Ascending aorta (tissue), 2 donors: ENCODE data around the gene GTF3C1. TPM values are rescaled to one million over a fixed set of nuclear protein-coding genes. Genes with fewer than 3 reads are reported as not detected.

Experiments
- DNase-seq, 2 donors: peaks; one replicate each; pipeline ENCODE4 v3.0.0-alpha.2; 2019; ENCODE audit warnings: low spot score in 2 of 2
- H3K27ac ChIP-seq, 2 donors: fragments of 200-600 bp; sonication (generic); one replicate each; pipeline ENCODE4 v1.5.1; 2016 to 2017; ENCODE audit warnings: mild to moderate bottlenecking in 1 of 2
- H3K27me3 ChIP-seq: fragments of 200-600 bp; sonication (generic); one replicate; pipeline ENCODE4 v1.5.1; 2017
- H3K36me3 ChIP-seq, 2 donors: fragments of 200-600 bp; sonication (generic); one replicate each; pipeline ENCODE4 v1.5.1; 2016
- H3K4me1 ChIP-seq, 2 donors: fragments of 200-600 bp; sonication (generic); one replicate each; pipeline ENCODE4 v1.5.1; 2016 to 2017; ENCODE audit warnings: mild to moderate bottlenecking in 1 of 2
- H3K4me3 ChIP-seq, 2 donors: fragments of 200-600 bp; sonication (generic); one replicate each; pipeline ENCODE4 v1.5.1; 2016 to 2017; ENCODE audit warnings: mild to moderate bottlenecking in 1 of 2
- H3K9me3 ChIP-seq, 2 donors: fragments of 200-600 bp; sonication (generic); one replicate each; pipeline ENCODE4 v1.5.1; 2016
- CTCF ChIP-seq, 3 experiments: fragments of 200-600 bp in 2 of 3; fragments of 450-650 bp in 1 of 3; sonication (generic) in 2 of 3; IDR thresholded peaks; one replicate each; pipeline ENCODE4 v1.5.1; 2016 to 2019; ENCODE audit warnings: antibody characterized with exemption in 3 of 3, mild to moderate bottlenecking in 1 of 3, moderate library complexity in 1 of 3
- intact Hi-C: fragments of 100-400 bp; cut with DNase I; formaldehyde crosslinking; loops from one replicate; pipeline ENCODE4 v1.15.1; 2023
- total RNA-seq: library from RNA; depleted of rRNA; stranded (reverse); fragments of >200 nt; gene quantifications from one replicate; pipeline ENCODE4 v1.1.0, GENCODE V29; 2016

The GTF3C1 gene
- total RNA-seq, 1 donor from 2014 or later: 40.6 TPM

DNA sequence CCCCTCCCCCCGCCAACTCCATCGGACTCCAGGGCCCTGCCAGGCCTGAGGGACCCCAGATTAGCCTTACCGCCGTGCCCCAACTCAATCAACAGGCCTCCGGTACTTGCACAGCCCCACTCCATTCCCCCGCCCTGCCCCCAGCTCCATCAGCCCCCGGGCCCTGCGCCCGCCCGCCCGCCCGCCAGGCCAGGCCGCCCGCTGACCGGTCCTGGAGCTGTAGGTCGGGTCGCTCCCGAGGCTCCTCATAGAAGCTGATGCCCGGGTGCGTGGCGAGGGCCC lies 308 bp downstream of the GTF3C1 start:
- no peak for DNase-seq
- Histone ChIP-seq H3K9me3 (no peaks in the 10 kb centered on the region), H3K27ac (peak overlapping the region; percentile 76 to 79), H3K4me1 (peaks cover 0 to 21% of the 10 kb centered on the region in 2 donors), H3K27me3 (no peaks in the 10 kb centered on the region), H3K4me3 (peak overlapping the region; percentile 85 to 97), H3K36me3 (peaks cover 8 to 9% of the 10 kb centered on the region in 2 donors)
- TF ChIP-seq CTCF (IDR thresholded peaks at IDR 0.05): no peak
- intact Hi-C loops: no loop called here

DNA sequence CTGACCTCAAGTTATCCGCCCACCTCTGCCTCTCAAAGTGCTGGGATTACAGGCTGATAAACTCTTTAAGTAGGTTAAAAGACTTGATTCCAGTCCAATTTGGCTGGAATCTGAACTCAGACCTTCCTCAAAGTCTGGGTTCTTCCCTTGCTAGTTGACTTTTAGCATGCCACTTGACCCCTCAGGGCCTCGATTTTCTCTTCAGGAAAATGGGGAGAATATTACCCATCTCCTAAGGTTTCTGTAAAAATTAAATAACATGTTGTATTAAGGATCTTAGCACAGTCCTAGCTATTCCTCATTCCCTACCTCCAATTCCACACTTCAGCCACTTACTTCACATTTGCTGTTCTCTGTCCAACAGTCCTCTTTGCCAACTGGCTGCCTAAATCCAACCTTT lies 1.9 kb downstream of the GTF3C1 start:
- Histone ChIP-seq H3K27ac (no peak overlapping the region), H3K27me3 (no peaks in the 10 kb centered on the region), H3K36me3 (peaks cover 23 to 25% of the 10 kb centered on the region in 2 donors), H3K9me3 (no peaks in the 10 kb centered on the region), H3K4me1 (peaks cover 0 to 21% of the 10 kb centered on the region in 2 donors), H3K4me3 (no peak overlapping the region)
- TF ChIP-seq CTCF (IDR thresholded peaks at IDR 0.05): no peak
- intact Hi-C loops: no loop called here
- no peak for DNase-seq

GRCh38 chr16:27547134-27547533 lies 2.6 kb downstream of the GTF3C1 start:
- intact Hi-C loops: no loop called here
- Histone ChIP-seq H3K4me1 (peaks cover 0 to 21% of the 10 kb centered on the region in 2 donors), H3K27me3 (no peaks in the 10 kb centered on the region), H3K27ac (no peak overlapping the region), H3K4me3 (no peak overlapping the region), H3K9me3 (no peaks in the 10 kb centered on the region), H3K36me3 (peaks cover 30 to 32% of the 10 kb centered on the region in 2 donors)
- no peak for TF ChIP-seq CTCF (IDR thresholded peaks at IDR 0.05)
- no peak for DNase-seq

GRCh38 chr16:27544671-27545070 lies 5.0 kb downstream of the GTF3C1 start:
- Histone ChIP-seq H3K27me3 (no peaks in the 10 kb centered on the region), H3K36me3 (peaks cover 54 to 57% of the 10 kb centered on the region in 2 donors), H3K9me3 (no peaks in the 10 kb centered on the region), H3K4me3 (no peak overlapping the region), H3K27ac (no peak overlapping the region), H3K4me1 (peaks cover 0 to 13% of the 10 kb centered on the region in 2 donors)
- no peak for DNase-seq
- no peak for TF ChIP-seq CTCF (IDR thresholded peaks at IDR 0.05)
- intact Hi-C loops: no loop called here

- Histone ChIP-seq H3K36me3 (peaks cover 60 to 65% of the 10 kb centered on the region in 2 donors), H3K27me3 (no peaks in the 10 kb centered on the region), H3K27ac (no peak overlapping the region), H3K4me3 (no peak overlapping the region), H3K4me1 (peaks cover 0 to 9% of the 10 kb centered on the region in 2 donors), H3K9me3 (no peaks in the 10 kb centered on the region)
- no peak for DNase-seq
- intact Hi-C loops: no loop called here
- no peak for TF ChIP-seq CTCF (IDR thresholded peaks at IDR 0.05)
These were observed 5.9 kb downstream of the GTF3C1 start for GRCh38 chr16:27543801-27544200.

GRCh38 chr16:27539636-27540035 lies 10.1 kb downstream of the GTF3C1 start:
- intact Hi-C loops: no loop called here
- Histone ChIP-seq H3K27me3 (no peaks in the 10 kb centered on the region), H3K27ac (no peak overlapping the region), H3K4me3 (no peak overlapping the region), H3K4me1 (no peaks in the 10 kb centered on the region), H3K36me3 (peaks cover 86 to 95% of the 10 kb centered on the region in 2 donors), H3K9me3 (no peaks in the 10 kb centered on the region)
- DNase-seq: no peak
- no peak for TF ChIP-seq CTCF (IDR thresholded peaks at IDR 0.05)
